AG09309 (cell line): ENCODE results near the gene NXN.

Experiments used
- DNase-seq: peaks from one replicate; pipeline ENCODE4 v3.0.0-alpha.2; 2010; ENCODE audit warnings: low read depth
- H3K4me3 ChIP-seq: 2 replicates; pipeline ENCODE4 v1.5.1; 2011; ENCODE audit warnings: mild to moderate bottlenecking, low read depth, low read length, moderate library complexity; ENCODE audit not compliant: control insufficient read depth
- CTCF ChIP-seq: IDR thresholded peaks from 2 replicates; pipeline ENCODE4 v1.5.1; 2011; ENCODE audit warnings: mild to moderate bottlenecking, low read depth, low read length, inconsistent platforms; ENCODE audit not compliant: insufficient read depth, control insufficient read depth; ENCODE audit errors: missing control alignments

The NXN gene

DNA sequence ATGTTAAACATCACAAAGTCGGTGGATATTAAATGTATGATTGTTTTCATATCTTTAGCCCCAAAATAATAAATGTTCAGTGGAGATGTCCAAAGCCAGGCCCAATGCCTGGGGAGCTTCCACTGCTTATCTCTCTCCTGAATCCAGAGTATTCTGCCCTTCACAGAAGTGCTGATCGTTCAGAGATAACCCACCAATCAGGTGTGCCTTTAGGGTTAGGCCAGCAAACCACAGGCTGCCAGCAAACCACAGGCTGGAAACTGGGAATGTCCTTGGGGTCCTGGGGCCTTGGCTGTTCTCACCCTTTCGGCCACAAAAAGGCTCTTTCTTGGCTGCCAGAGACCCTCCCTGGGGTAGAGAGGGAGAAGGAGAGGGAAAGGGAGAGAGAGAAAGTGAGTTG lies 33.9 kb downstream of the NXN start:
- TF ChIP-seq CTCF, result no peak
- no peak overlapping the region for H3K4me3 ChIP-seq
- DNase-seq, result no peak

GRCh38 chr17:944266-944826 lies 35.2 kb downstream of the NXN start:
- DNase-seq, result no peak
- H3K4me3 ChIP-seq, result no peak overlapping the region
- no peak for TF ChIP-seq CTCF

GRCh38 chr17:935485-935884 lies 44.1 kb downstream of the NXN start:
- TF ChIP-seq CTCF, result no peak
- no peak overlapping the region for H3K4me3 ChIP-seq
- no peak for DNase-seq

DNA sequence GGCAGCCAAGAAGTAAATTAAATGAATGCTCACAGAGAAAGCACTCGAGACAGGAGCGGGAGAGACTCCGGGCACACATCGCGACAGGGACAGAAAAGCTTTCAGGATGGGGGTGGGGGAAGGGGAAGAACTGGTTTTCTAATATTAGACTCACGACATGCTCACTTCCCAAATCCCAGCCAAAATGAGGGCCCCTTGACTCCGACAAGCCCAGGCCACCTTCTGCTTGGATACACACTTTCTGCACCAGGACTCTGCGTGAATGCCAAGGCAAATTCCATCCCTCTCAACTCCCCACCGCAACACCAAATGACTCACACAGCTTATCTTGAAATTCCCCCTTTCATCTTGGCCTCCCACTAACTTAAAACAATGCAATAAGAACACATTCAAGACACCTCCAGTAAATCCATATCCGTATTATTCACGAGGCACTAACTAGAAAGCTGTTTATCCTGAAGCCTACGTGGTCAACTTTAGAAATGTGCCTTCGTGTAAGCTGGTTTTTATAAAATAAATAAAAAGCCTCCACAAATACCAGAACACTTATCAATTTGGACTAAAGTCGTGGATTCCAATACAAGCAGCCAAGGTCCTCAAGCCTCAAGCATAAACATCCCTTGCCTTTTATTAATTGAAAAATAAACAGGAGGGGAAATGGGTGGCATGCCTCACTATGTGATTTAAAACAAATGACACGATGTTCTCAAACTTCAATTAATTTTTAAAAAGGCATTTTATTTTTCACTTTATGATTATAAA lies 46.1 kb downstream of the NXN start:
- H3K4me3 ChIP-seq, result no peak overlapping the region
- peak; percentile 95 for DNase-seq
- TF ChIP-seq CTCF, result no peak

DNA sequence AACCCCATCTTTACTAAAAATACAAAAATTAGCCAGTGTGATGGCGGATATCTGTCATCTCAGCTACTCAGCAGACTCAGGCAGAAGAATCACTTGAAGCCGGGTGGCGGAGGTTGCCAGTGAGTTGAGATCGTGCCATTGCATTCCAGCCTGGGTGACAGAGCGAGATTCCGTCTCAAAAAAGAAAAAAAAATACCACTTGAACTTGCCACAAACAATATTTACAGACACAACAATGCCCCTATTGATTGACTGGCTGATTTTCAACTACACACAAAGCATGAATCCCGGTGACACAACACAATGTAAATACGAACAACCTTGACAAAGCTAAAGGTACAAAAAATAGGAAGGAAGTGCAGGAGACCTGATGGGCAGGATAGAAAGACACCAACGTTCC lies 49.3 kb downstream of the NXN start:
- H3K4me3 ChIP-seq, result no peak overlapping the region
- DNase-seq, result no peak
- no peak for TF ChIP-seq CTCF

- TF ChIP-seq CTCF, result no peak
- DNase-seq, result no peak
- no peak overlapping the region for H3K4me3 ChIP-seq
Observed at GRCh38 chr17:929586-929985, 50.0 kb downstream of the NXN start.
